GM21447 (cell line): ENCODE data around the gene SELENON.

Experiments used
- ATAC-seq: cut with Tn5 transposase; IDR thresholded peaks from one replicate; pipeline ENCODE4 v1.9.1; 2021; ENCODE audit not compliant: unreplicated experiment

The SELENON gene

GRCh38 chr1:25790472-25790871, 9.5 kb upstream of the SELENON start:
- no peak for ATAC-seq

- no peak for ATAC-seq
Observed at GRCh38 chr1:25792115-25792514, 7.9 kb upstream of the SELENON start.

DNA sequence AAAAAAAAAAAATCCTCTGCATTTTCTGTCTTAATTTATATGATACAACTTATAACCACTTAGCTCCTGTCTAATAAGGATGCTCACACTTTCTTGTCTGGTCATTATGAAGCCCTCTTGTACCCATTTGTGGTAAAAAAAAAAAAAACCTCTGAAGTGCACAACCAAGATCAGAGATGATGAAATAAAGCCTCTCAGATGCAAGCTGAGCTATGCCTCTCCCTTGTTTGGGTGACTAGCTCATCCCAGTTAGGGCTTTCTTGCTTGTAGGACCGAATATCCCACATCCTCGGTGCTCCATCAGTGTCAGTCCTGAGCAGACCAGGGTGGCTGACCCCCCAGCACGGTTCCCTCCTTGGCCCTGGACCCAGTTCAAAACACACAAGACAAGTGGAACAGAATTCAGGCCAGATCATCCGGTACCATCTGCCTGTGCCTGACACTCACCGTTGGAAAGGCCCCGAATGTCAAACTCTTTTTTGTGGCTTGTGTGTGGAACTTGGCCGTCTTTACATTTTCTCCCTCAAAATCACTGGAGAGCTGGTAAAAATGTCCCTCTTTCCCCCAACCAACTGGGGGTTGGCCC, 6.3 kb upstream of the SELENON start:
- no peak for ATAC-seq

GRCh38 chr1:25794325-25794724, 5.7 kb upstream of the SELENON start:
- ATAC-seq: no peak

- ATAC-seq: no peak
Observed at GRCh38 chr1:25795211-25795610, 4.8 kb upstream of the SELENON start.

DNA sequence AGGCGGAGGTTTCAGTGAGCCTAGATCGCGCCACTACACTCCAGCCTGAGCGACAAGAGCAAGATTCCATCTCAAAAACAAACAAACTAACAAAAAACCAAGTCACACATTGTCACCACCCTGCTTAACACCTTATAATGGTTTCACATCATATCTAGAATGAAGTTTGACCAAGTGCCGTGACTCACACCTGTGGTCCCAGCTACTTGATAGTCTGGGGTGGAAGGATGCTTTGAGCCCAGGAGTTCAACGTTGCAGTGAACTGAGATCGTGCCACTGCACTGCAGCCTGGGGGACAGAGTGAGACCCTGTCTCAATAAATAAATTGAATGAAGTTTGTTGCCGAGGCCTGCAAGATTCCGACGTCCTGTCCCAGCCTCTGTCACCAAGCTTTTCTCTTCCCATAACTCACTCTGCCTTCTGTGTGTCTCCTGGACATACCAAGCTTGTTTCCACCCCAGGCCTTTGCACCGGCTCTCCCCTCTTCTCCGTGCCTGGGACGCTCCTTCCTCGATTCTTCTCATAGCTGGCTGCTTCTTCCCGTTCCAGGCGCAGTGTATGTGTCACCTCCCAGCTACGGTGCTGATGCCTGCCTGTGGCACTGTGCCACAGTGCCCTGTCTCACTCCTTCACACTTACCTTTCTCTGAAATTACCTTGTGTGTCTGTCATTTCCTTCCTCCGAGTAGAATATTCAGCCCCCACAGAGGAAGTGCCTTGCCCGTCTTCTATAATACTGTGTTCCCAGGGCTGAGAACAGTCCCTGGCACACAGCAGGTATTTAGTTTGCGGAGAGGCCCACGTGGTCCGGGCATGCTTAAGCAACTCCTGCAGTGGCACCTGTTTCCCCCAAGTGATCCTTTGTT, 3.8 kb upstream of the SELENON start:
- ATAC-seq: no peak

GRCh38 chr1:25796811-25797458, 3.1 kb upstream of the SELENON start:
- no peak for ATAC-seq

DNA sequence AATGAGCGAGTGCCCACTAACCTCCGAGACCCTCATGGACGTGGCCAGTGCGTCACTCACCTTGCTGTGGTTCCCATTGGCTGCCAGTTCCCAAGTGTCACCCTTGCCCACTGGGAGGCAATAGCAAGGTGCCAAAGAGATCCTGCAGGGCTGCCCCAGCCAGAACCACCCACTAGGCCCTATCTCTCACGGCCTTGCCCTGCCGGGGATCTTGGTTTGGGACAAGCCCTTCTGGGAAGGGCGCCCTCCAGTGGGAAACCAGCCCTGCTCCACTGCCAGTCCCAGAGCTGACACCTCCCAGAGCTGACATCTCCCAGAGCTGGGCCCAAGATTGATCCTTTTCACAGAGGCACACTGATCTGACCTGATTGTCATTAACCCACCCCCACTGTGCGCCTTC, 2.1 kb upstream of the SELENON start:
- no peak for ATAC-seq

GRCh38 chr1:25798666-25799351, 1.2 kb upstream of the SELENON start:
- ATAC-seq: no peak

- ATAC-seq: no peak
Observed at GRCh38 chr1:25799352-25799934, 550 bp upstream of the SELENON start.

DNA sequence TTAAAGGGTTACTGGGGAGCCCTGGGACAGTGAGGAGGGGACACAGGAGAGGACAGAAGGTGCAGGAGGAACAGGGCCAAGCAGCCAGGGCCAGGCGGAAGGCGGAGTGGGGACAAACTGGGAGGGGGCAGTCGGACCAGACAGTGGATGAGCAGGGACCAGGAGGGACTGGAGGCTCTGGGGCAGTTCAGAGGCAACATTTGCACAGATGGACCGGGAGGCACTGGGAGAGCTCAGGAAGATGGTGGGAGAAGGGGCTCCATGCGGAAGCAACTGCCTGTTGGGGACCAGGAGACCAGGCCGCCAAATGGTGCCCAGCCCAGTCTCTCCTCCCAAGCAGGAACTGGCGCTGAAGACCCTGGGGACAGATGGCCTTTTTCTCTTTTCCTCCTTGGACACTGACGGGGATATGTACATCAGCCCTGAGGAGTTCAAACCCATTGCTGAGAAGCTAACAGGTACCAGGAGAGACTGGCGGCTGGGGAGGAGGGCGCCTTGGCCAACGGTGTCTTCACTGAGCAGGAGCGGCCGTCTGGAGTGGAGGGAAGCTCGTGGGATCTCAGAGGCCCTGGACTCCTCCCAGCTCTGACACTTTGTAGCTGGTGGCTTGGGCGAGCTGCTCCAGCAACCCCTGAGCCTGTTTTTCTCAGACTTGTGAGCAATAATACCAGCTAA, 847 bp downstream of the SELENON start:
- ATAC-seq: no peak

- peak; percentile 46 for ATAC-seq
Observed at GRCh38 chr1:25802915-25803314, 2.9 kb downstream of the SELENON start.

- no peak for ATAC-seq
Observed at GRCh38 chr1:25803368-25803767, 3.4 kb downstream of the SELENON start.

GRCh38 chr1:25804244-25804963, 4.4 kb downstream of the SELENON start:
- ATAC-seq: peak; percentile 44

DNA sequence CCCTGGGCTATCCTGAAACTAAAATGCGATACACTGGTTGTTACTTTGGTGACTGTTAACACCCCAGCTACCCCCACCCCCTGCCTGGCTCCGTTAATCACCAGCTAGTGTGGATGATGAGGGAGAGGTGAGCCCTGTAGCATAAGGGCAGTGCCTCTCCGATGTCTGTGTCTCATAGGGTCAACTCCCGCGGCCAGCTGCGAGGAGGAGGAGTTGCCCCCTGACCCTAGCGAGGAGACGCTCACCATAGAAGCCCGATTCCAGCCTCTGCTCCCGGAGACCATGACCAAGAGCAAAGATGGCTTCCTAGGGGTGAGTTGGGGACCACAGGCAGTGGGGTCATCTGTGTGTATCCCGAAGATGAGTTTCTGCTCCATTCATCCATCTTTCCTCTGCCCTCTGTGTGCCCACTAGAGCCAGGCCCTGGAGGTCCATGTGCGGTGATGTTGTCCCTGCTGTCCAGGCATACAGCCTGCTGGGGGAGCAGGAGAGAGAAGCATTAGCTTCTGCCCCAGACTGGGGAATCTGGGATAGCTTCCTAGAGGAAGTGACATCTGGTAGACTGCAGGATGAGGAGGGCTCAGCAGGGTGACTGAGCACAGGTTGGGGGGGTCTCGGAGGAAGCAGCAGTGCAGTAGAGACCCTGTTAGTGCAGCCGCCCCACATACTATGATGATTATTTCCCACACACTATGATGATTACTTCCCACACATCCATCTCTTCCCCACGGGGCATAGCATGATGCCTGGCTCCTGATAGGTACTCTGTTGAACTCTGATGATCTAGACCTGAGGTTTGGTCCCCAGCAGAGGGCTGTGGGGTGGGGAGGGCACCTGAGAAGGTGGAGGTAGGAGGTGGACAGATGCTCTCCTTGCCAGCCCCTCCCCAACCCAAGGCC, 5.2 kb downstream of the SELENON start:
- ATAC-seq: no peak

GRCh38 chr1:25805863-25806225, 5.9 kb downstream of the SELENON start:
- ATAC-seq: no peak

- ATAC-seq: no peak
Observed at GRCh38 chr1:25806418-25806817, 6.4 kb downstream of the SELENON start.

GRCh38 chr1:25807480-25808390, 7.7 kb downstream of the SELENON start:
- no peak for ATAC-seq
